Brain microvascular endothelial cell (primary cell): ENCODE measurements around the gene ZBTB5.

ENCODE experiments used
- DNase-seq: peaks from one replicate; pipeline ENCODE4 v3.0.0-alpha.2; 2020
- H3K27ac ChIP-seq: fragments of 250-450 bp; sonication (Bioruptor Pico); 2 replicates; pipeline ENCODE4 v1.5.1; 2020; ENCODE audit warnings: mild to moderate bottlenecking, moderate library complexity
- H3K27me3 ChIP-seq: fragments of 250-450 bp; sonication (Bioruptor Pico); replicated peaks from 2 replicates; pipeline ENCODE4 v1.5.1; 2020; ENCODE audit warnings: mild to moderate bottlenecking
- H3K36me3 ChIP-seq: fragments of 250-450 bp; sonication (Bioruptor Pico); replicated peaks from 2 replicates; pipeline ENCODE4 v1.5.1; 2020; ENCODE audit warnings: mild to moderate bottlenecking
- H3K4me3 ChIP-seq: 2 replicates; pipeline ENCODE4 v1.5.1; 2011; ENCODE audit warnings: low read depth, mild to moderate bottlenecking, control low read depth, low read length, moderate library complexity
- CTCF ChIP-seq: IDR thresholded peaks from 2 replicates; pipeline ENCODE4 v1.5.1; 2011; ENCODE audit warnings: low read depth, mild to moderate bottlenecking, moderate library complexity, low read length, control low read depth, inconsistent platforms; ENCODE audit errors: missing control alignments
- in situ Hi-C: cut with HindIII; loops from 2 replicates; pipeline ENCODE4 v1.10.0; 2017; ENCODE audit warnings: low sequenced_read_pairs, low pct_ligation_motif_present

The ZBTB5 gene

GRCh38 chr9:37417252-37417803, 47.9 kb downstream of the ZBTB5 start:
- H3K4me3 ChIP-seq = no peak overlapping the region
- H3K36me3 ChIP-seq = no peaks in the 10 kb centered on the region
- DNase-seq = no peak
- no peak for TF ChIP-seq CTCF
- in situ Hi-C loops = no loop called here
- H3K27ac ChIP-seq = no peak overlapping the region
- H3K27me3 ChIP-seq = no peaks in the 10 kb centered on the region

DNA sequence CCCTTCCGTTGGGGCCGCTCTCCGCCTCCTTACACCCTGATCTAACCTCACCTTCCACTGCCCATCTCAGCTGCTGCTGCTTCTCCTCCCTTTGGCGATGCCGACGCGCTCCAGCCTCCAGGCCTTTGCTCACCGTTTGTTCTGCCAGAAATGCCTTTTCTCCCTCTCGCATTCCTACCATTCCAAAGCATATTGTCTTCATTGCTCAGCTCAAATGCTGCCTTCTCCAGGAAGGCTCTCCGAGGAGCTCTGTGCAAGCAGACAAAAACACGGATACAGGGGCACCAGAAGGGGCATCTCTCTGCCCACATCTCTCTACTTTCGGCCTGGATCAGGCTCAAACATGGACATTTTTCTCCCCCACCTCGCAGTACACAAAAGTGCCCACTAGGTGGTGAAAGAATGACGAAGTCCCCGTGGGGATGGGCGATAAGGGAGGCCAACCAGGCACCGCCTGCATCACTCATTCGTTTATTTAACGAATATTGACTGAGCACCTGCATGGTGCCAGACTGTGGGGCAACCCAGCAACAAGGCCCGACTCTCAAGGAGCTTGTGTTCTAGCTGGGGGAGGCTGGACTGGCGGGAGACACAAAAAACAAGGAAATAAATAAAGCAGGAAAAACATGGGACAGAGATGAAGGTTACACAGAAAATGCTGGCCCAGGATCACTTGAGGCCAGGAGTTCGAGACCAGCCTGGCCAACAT, 50.1 kb downstream of the ZBTB5 start:
- H3K27ac ChIP-seq = no peak overlapping the region
- in situ Hi-C loops = no loop called here
- DNase-seq = peak; percentile 69
- H3K36me3 ChIP-seq = no peaks in the 10 kb centered on the region
- no peaks in the 10 kb centered on the region for H3K27me3 ChIP-seq
- TF ChIP-seq CTCF = peak; percentile 88
- no peak overlapping the region for H3K4me3 ChIP-seq

DNA sequence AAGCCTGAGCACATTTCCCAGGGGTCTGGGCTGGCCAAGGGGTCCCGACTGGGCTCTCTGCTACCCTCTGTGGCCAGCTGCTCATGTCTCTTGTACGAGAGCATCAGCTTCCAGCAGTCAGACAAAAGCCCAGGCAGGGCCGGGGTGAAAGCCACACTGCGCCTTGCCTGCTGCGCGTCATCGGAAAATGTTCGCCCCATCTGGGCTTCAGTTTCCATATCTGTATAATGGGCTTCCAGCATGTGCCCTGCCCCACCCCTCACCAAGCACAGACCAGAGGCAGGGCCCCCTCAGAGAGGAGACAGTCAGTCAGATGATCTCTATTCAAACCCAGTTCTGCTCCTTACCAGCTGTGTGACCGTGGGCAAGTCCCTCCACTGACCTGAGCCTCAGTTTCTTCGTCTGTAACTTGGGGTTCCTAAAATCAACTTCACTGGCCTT, 50.7 kb downstream of the ZBTB5 start:
- Histone ChIP-seq H3K4me3 (no peak overlapping the region), H3K27me3 (no peaks in the 10 kb centered on the region), H3K27ac (no peak overlapping the region)

GRCh38 chr9:37413311-37413710, 51.9 kb downstream of the ZBTB5 start:
- in situ Hi-C loops = no loop called here
- Histone ChIP-seq H3K27me3 (no peaks in the 10 kb centered on the region), H3K36me3 (no peaks in the 10 kb centered on the region), H3K27ac (no peak overlapping the region), H3K4me3 (no peak overlapping the region)
- no peak for TF ChIP-seq CTCF
- DNase-seq = no peak

More for the DNA sequence above, 50.7 kb downstream of the ZBTB5 start:
- H3K36me3 ChIP-seq = no peaks in the 10 kb centered on the region
- in situ Hi-C loops = no loop called here
- TF ChIP-seq CTCF = no peak
- DNase-seq = no peak

DNA sequence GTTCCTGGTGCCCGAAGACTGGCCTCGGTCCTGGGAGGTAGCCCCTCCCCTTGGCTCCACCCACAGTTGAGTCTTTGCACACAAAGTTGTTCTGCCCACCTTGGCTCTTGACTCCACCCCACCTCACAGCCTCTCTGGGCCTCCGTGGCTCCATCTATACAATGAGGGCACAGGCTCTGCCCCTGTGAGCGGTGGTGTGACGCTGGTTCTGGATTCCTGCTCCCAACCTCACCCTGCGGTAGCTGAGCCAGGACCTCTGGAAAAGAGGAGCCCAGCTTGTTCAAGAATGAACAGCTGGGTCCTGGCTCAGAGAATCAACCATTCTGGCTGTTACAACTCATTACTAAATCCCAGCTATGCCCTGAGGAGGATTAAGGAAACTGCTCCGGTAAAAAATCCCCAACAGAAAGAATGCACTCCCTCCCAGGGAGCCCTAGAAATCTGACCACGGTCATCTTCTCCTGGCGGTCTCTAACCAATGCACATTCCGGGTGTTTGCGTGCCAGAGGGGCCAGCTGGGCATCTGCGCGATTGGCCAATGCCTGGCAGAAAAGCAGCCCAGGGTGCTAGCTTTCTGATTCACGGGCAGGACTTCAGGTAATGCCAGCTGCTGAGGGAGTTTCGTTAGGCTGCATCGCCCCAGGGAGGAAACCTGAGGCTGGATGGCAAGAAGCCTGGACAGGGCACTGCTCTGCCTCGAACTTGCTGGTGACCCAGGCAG, 52.7 kb downstream of the ZBTB5 start:
- no peak for DNase-seq
- TF ChIP-seq CTCF = no peak
- in situ Hi-C loops = no loop called here
- Histone ChIP-seq H3K27me3 (no peaks in the 10 kb centered on the region), H3K36me3 (no peaks in the 10 kb centered on the region), H3K27ac (no peak overlapping the region), H3K4me3 (no peak overlapping the region)
